Neural progenitor cell (in vitro differentiated cells): Measurements from ENCODE around the gene RASSF4.

Experiments
- CTCF ChIP-seq: fragments of 200-600 bp; sonication (generic); IDR thresholded peaks from 2 replicates; pipeline ENCODE4 v1.5.1; 2017; ENCODE audit warnings: antibody characterized with exemption, mild to moderate bottlenecking
- EZH2phosphoT487 ChIP-seq: fragments of 200-600 bp; sonication (generic); IDR thresholded peaks from 2 replicates; pipeline ENCODE4 v1.6.1; 2017; ENCODE audit warnings: antibody characterized with exemption

- TF ChIP-seq CTCF (no peak), EZH2phosphoT487 (no peak)
These were observed 30.0 kb upstream of the RASSF4 start for GRCh38 chr10:44929356-44930255.
